A549 treated with CORT108297 at 1 μM for 4 hours (cell line): ENCODE results near the gene ENDOV. TPM values are rescaled to one million over a fixed set of nuclear protein-coding genes. Genes with fewer than 3 reads are reported as not detected.

ENCODE experiments used
- total RNA-seq: library from RNA; stranded (reverse); fragments of 200-300 nt; extraction: Qiagen RNA extraction; gene quantifications from 5 replicates; pipeline ENCODE4 v1.2.3, GENCODE V29; 2022

The ENDOV gene
- 38.6 to 53.3 TPM (median 52.5 TPM) in 5 replicates for total RNA-seq

DNA sequence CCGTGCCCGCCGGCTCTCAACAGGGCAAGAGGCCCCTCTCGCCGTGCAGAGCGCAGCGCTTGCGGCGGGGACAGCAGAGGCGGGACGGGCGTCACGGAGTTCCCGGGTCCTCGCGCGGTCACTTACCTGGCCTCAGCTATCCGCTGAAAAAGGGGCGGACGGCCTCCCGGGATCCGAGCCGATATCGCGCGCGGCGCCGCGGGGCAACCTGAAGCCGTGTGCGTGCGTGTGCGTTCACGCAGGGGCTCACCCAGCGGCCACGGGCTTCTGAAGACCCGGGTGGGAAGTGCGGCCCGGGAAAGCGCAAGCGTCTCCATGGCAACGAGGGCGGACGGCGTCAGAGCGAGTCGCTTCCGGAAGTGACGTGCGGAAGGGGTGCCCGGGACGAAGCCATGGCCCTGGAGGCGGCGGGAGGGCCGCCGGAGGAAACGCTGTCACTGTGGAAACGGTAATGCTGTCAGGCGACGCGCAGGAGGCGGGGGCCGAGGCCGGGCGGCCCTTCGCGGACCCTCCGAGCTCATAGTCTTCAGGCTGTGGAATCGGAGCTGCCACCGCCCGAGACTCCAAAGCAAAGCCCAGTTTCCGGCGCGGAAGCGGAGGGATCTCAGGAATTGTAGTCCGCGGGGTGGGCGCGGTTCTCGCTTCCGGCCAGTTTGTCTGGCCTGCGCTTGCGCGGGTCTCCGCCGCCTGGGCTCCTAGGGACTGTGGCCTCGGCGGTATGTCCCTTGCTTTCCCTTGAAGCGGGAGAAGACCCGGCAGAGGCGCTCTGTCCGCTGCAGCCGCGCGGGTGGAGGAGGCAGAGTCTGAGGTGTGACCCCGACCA is at the start of gene ENDOV:
ENDOV (plus strand) TSS at position 365 of the 823 bp plus-strand sequence; CDS start at position 393, 28 bp downstream.

DNA sequence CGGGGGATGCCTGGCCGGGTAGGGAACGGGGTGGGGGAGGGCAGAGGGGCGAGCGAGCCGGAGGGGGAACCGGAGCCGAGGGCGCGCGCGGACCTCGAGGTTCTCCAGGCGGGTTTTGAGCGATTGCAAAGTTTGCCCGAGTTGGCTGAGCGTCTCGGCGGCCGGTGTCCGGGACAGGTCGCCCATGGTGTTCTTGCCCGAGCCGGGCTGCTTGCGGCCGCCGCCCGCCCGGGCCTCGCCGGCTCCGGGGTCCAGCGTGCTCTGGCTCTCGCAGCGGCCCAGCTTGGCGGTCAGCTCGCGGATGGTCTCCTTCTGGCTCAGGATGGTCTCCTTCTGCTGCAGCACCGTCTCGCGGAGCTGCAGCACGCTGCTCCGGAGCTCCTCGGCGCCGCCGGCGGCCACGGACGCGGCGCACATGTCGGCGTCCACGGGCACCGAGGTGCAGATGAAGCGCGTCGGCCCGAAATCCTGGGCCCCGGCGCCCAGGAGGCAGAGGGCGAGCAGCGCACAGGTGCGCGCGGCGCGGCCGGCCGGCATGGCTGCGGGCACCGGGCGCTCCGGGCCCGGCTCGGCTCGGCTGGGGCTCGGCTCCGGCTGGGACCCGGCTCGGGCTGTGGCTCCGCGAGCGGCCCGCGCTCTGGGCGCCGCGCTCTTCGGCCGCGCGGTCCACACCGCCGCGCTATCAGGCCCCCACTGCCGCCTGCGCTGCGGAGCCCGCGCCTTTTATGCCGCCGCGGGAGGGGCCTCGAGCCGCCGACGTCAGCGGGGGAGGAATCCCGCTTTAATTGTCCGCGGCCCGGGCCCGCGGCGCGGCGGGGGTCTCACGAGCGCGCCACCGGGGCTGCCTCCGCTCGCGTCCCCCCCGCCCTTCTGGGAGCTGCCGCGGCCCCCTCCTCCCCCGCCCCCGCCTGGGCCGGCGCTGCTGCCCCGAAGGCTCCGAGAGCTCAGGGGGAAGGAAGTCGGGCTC is 61.2 kb downstream of the ENDOV start, which contains the start of gene NPTX1:
NPTX1 (minus strand) TSS at position 698 of the 967 bp plus-strand sequence; CDS start at position 537, 161 bp downstream.

Other genes starting within 250 kb of the ENDOV start
- 0.06 to 0.27 TPM (median 0.13 TPM) in 5 replicates for gene CARD14, start 245.1 kb upstream of the ENDOV start, total RNA-seq
- gene SGSH, start 194.8 kb upstream of the ENDOV start, total RNA-seq: 16.1 to 28.5 TPM (median 25.6 TPM) in 5 replicates
- gene SLC26A11, start 194.7 kb upstream of the ENDOV start, total RNA-seq: 12.2 to 18.4 TPM (median 15.9 TPM) in 5 replicates
- gene RNF213, start 154.3 kb upstream of the ENDOV start, total RNA-seq: 65.9 to 69.1 TPM (median 67.5 TPM) in 5 replicates
- 78.5 to 156 TPM (median 115 TPM) in 5 replicates for gene NPTX1, start 61.4 kb downstream of the ENDOV start, total RNA-seq
- gene RPTOR, start 129.7 kb downstream of the ENDOV start, total RNA-seq: 25.8 to 35.5 TPM (median 31.7 TPM) in 5 replicates